GM06990 (cell line): ENCODE data around the gene SMIM28.

ENCODE experiments used
- DNase-seq: peaks from one replicate; pipeline ENCODE4 v3.0.0-alpha.2; 2011; ENCODE audit not compliant: insufficient read length; ENCODE audit errors: extremely low read depth
- H3K27me3 ChIP-seq: replicated peaks from 2 replicates; pipeline ENCODE4 v1.6.0; 2011; ENCODE audit warnings: low read length; ENCODE audit not compliant: control insufficient read depth, insufficient read depth
- H3K36me3 ChIP-seq: 2 replicates; pipeline ENCODE4 v1.5.1; 2011; ENCODE audit warnings: low read length; ENCODE audit not compliant: control insufficient read depth, insufficient read depth
- H3K4me3 ChIP-seq: replicated peaks from 2 replicates; pipeline ENCODE4 v1.5.1; 2011; ENCODE audit warnings: low read depth, mild to moderate bottlenecking, control low read depth, low read length
- CTCF ChIP-seq: IDR thresholded peaks from 2 replicates; pipeline ENCODE4 v1.5.1; 2011; ENCODE audit warnings: low read length, control low read depth, mild to moderate bottlenecking, inconsistent platforms; ENCODE audit not compliant: insufficient read depth, poor library complexity, severe bottlenecking

SMIM28 gene

DNA sequence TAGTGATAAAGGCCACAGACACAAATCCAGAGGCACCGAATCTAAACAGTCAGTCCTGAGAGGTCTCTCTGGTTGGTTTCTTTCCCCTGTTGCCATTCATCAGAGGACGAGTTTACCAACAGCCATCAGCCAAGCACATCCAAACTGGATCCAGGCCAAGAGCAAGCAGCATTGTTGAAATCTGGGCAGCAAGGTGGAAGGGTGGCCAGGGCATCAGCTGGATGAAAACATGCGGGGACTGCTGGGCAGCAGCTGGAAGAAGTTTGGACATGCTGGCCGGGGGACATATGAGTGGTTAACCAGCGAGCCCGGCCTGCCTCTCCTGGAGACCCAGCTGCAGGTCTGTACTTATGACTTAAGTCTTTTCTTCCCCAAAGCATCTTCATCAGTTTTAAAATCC lies at the start of gene SMIM28:
TSS of gene SMIM28 (plus strand) at position 62 of the 400 bp plus-strand sequence. CDS start at position 230, 168 bp downstream.
- no peak for TF ChIP-seq CTCF
- DNase-seq: no peak

GRCh38 chr6:138328210-138328609 lies 49.5 kb upstream of the SMIM28 start:
- Histone ChIP-seq H3K27me3 (no peaks in the 10 kb centered on the region), H3K4me3 (no peak overlapping the region), H3K36me3 (no peaks in the 10 kb centered on the region)
- no peak for TF ChIP-seq CTCF
- no peak for DNase-seq

More for the DNA sequence above, at the start of gene SMIM28:
- peaks cover 1% of the 10 kb centered on the region; the same call in 1 of the 2 replicates for H3K27me3 ChIP-seq
- no peak within 1 kb of the TSS for H3K4me3 ChIP-seq
- H3K36me3 ChIP-seq: no peaks in the 10 kb centered on the region

DNA sequence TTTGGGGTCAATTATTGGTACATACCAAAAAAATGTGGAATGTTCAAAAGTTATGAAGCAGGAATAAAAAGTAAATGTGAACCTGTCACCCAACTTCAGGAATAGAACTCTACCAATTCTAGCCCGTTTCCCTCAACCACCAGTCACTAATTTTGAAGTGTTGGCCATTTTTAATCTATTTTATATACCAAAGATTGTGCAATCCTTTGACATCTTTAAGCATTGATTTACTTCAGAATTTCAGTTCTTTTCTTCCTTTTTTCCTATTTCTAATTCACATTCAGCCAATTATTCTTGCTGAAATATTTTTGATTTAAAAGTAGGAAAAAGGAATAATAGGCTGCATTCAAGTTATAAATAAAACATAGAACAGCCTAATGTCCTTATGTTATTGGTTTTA lies 46.9 kb upstream of the SMIM28 start:
- Histone ChIP-seq H3K36me3 (no peaks in the 10 kb centered on the region), H3K27me3 (no peaks in the 10 kb centered on the region), H3K4me3 (no peak overlapping the region)
- TF ChIP-seq CTCF: no peak
- DNase-seq: no peak

GRCh38 chr6:138331444-138331843 lies 46.3 kb upstream of the SMIM28 start:
- DNase-seq: no peak
- no peak for TF ChIP-seq CTCF
- Histone ChIP-seq H3K4me3 (no peak overlapping the region), H3K27me3 (no peaks in the 10 kb centered on the region), H3K36me3 (no peaks in the 10 kb centered on the region)

DNA sequence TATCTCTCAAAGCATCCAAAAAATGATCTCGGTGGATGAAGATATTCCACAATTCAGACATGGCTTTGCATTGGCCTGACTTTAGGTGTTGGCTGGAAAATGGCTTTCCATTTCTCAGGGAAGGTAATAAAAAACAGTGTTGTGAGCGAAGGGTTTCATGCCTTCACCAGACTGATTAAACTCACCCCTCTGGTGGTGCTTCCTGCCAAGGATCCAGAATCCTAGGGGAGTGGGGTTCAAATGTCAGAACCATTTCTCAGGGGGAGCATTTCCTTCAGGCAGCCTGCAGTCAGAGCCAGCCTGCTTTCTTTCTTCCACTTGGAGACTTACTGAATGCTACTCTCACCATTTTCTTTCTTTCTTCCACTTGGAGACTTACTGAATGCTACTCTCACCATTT lies 45.7 kb upstream of the SMIM28 start:
- no peaks in the 10 kb centered on the region for H3K27me3 ChIP-seq
- H3K4me3 ChIP-seq: no peak overlapping the region
- DNase-seq: no peak
- H3K36me3 ChIP-seq: no peaks in the 10 kb centered on the region
- TF ChIP-seq CTCF: no peak

DNA sequence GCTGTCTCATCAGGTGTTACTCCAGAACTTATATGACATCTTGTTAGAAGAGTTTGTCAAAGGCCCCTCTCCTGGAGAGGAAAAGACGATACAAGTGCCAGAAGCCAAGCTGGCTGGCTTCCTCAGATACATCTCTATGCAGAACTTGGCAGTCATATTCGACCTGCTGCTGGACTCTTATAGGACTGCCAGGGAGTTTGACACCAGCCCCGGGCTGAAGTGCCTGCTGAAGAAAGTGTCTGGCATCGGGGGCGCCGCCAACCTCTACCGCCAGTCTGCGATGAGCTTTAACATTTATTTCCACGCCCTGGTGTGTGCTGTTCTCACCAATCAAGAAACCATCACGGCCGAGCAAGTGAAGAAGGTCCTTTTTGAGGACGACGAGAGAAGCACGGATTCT lies 43.7 kb upstream of the SMIM28 start:
- no peak for TF ChIP-seq CTCF

More for the DNA sequence above, 43.7 kb upstream of the SMIM28 start:
- no peak for DNase-seq
- Histone ChIP-seq H3K4me3 (no peak overlapping the region), H3K36me3 (no peaks in the 10 kb centered on the region), H3K27me3 (no peaks in the 10 kb centered on the region)
